ENCODE data around the gene BMAL1.
"Not testable (repeated sequence)": the region's sequence is repeated elsewhere in the genome, so short reads cannot be mapped to it uniquely, and the experiment has no call there.

Gene BMAL1

DNA sequence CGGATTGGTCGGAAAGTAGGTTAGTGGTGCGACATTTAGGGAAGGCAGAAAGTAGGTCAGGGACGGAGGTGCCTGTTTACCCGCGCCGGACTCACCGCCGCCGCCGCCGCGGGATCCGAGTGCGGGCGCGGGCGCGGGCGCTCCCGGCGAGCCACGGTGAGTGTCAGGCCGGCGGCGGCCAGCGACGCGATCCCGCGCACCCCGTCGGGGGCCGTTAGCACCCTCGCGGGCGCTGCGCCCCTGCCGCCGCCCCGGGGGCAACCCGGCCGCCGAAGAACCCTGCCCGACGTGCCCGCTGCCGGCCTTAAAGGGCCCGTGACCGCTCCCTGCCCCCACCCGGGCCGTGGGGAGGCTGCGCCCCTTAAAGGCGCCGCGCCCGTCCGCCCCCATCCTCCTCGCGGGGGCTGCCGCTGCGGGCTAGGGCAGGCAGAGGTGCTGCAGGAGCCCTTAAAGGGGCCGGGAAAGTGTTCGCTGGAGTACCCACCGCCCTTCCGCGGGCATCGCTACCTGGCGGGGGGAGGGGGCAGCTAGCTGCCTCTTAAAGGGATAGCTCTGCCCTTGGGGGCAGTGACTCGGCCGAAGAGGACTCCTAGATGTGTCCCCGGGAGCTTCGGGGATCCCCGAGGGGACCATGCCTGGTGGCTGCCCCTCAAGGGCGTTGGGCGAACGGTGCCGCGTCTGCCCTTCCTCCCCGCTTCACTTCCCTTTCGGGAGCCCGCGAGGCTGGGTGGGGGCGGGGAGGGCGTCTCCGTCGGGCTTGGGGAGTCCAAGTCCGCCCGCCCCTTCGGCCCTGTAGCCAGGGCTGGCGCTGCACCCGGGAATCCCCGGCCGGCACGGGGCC lies at the start of gene BMAL1:
TSS of gene BMAL1 (plus strand) at position 23 of the 841 bp plus-strand sequence. CDS start 76,519 bp downstream, outside the sequence.
- peak; percentile 67 for DNase-seq (ENCODE audit: low spot score)

DNA sequence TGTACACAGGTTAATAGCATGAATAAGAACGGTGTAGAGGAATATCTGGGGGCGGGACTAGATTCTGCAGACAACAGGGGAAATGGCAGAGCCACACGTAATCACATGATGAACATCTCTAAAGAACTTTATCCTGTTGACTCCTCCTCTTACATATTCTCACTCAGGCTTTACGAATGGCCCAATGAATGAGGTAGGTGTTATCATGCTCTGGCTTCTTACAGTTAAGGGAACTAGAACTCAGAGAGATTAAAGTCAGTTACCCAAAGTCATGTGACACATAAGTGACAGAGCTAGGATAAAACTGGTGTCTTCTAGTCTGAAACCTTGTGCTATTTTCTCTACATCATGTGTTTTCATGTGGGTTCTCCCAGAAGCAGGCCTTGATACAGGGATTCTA lies 49.0 kb upstream of the BMAL1 start:
- DNase-seq (ENCODE audit: low spot score), result no peak

DNA sequence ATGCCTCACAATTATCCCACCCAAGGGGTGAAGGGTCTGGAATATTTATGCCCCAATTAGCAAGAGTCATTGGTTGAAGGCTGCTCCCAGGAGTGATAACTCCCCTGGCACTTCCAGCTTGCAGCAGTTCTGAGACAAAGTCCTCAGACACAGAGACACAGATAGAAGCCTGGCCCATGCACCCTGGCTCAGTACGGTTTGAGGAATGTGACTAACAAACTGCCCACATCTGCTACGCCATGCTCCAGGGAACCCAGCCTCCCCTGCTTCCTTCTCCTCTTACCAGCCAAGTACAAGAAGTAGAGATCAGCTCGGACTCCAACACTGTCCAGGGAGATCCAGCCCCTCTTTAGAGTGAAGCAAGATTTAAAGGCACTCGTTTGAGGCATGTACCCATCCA lies 48.5 kb upstream of the BMAL1 start:
- peak; percentile 57 for DNase-seq (ENCODE audit: low spot score)

DNA sequence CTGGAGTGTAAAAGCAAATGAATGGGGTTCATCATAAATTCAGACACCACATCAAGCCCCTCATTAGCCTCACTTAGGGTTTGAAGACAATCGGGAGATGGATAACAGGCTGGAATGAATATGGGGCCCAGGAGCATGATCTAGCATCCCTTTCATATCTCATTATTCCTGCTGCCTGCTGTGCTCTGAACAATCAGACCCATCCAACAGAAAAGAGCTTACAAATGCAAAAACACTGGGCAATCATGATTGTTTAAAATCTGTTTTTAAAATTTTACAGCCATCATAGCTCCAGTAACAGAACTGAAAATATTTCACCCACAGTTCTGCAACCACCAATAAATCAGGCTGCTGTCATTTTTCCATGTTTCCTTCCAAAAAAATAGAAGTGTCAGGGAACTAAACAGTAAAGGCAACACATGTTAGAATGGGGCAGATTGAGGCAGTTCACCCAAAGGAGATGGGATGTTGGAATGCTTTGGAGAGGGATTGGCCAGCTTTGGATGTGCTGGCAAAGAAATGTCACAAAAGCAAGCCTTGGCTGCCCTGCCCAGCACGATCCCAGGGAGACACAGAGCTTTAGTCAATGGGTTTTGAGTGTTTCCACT lies 47.8 kb upstream of the BMAL1 start:
- DNase-seq (ENCODE audit: low spot score), result peak; percentile 37

GRCh38 chr11:13233173-13233745 lies 44.3 kb upstream of the BMAL1 start:
- DNase-seq (ENCODE audit: low spot score), result no peak

DNA sequence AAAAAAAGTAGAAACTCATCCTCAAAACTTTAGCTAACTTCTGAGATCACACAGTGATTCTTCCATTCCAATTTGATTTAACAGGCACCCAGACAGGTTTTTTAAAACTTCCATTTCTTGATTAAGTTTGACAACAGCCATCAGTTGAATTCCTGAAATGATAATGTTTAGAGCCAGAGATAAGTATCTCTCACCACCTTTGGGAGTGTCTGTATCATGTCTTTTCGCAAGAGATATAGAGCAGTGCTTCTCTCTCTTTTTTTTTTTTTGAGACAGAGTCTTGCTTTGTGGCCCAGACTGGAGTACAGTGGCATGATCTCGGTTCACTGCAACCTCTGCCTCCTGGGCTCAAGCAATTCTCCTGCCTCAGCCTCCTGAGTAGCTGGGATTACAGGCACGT lies 41.7 kb upstream of the BMAL1 start:
- no peak for DNase-seq (ENCODE audit: low spot score)

- DNase-seq (ENCODE audit: low spot score), result no peak
Measured at GRCh38 chr11:13236626-13237025, 41.0 kb upstream of the BMAL1 start.

- DNase-seq (ENCODE audit: low spot score), result no peak
Measured at GRCh38 chr11:13237761-13238160, 39.8 kb upstream of the BMAL1 start.

GRCh38 chr11:13238879-13239514 lies 38.6 kb upstream of the BMAL1 start:
- peak; percentile 55 for DNase-seq (ENCODE audit: low spot score)

DNA sequence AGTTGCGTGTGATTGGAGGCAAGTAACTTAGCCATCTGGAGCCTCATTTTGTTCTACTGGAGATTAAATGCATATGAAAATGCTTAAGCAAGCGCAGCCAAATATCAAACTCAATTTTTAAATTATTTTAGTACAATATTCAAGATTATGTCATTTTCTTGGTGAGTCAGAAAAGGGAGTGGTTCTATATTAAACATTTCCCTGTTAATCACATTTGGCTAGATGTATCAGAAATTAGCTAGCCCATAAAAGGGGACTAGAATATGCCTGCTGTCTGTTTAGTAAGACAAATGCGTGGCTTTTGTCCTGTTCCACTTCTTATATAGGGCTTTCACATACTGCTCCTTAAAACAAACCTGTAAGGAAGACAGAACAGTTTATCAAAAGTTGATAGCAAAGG lies 35.0 kb upstream of the BMAL1 start:
- DNase-seq (ENCODE audit: low spot score), result no peak

DNA sequence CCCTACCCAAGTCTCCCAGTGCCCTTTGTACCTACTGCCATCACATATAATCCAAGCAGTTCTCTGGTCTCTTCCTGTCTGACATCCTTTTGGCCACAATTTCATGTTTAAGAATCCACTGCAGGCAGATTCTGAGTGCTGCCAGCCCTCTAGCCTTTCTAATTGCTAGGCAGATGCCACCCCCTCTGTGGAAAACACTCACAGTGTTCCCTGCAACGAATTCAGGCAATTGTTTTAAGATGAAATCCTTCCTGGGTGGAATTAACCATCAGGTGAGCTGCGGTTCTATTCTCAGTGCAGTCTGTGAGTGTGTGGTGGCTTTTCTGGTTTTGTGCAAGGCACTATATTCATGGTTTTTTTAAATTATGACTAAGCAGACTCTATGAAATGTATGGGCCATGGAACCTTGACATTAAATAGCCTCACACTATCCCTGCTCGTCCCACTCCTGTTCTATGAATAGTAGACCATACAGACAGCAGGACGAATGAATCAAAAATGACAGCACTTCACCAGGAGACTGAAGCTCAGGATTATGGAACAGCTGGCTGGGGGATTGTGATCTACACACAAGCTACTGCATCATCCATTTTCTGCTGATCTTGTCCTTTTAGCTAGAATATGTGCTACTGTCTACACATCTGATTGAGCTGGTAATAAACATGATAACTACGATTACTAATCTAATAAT lies 29.8 kb upstream of the BMAL1 start:
- DNase-seq (ENCODE audit: low spot score), result no peak

DNA sequence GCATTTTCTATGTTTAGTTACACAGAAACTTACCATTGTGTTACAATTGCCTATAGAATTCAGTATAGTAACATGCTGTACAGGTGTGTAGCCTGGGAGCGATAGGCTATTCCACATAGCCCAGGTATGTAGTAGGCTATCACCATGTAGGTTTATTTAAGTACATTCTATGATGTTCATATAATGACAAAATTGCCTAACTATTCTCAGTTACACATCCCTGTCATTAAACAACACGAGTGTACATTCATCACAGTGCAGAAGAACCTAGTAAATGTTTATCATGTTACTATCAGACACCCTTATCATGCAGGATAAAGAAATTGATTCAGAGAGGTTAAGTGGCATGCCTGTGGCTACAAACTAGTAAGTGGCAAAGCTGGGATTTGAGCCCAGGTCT lies 28.4 kb upstream of the BMAL1 start:
- DNase-seq (ENCODE audit: low spot score), result no peak

DNA sequence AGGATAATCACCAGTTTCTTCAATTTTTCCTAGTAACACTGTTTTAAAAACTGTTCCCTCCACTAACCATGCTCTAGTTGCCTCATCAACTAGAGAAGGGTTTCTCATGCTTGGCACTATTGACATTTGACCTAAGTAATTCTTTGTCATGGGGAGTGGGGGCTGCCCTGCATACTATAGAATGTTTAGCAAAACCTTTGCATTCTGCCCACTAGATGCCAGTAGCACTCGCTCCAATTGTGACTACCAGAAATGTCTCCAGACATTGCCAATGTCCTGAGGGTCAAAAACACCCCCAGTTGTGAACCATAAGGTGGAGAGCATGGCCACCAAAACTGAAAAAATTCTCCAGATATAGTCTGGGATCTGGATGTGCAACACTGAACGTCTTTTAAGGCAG lies 27.6 kb upstream of the BMAL1 start:
- DNase-seq (ENCODE audit: low spot score), result no peak

- DNase-seq (ENCODE audit: low spot score), result no peak
Measured at GRCh38 chr11:13251966-13252365, 25.6 kb upstream of the BMAL1 start.

GRCh38 chr11:13252438-13252837 lies 25.2 kb upstream of the BMAL1 start:
- DNase-seq (ENCODE audit: low spot score), result no peak

DNA sequence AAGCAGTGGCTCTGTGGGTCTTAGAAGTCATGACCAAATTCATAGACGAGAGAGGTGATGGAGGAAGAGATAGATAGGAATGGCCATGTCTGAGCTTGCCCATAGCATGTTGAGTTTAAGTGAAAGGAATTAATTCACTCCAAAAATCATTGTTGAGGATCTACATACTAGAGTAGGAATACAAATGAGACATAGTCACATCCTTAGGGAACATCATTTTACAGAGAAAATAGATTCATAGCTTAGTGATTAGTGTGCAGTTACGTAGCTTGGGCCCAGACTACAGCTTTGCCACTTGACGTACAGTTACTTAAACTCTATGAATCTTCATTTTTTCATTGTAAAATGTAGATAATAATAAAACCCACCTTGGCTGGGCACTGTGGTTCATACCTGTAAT lies 21.4 kb upstream of the BMAL1 start:
- no peak for DNase-seq (ENCODE audit: low spot score)

DNA sequence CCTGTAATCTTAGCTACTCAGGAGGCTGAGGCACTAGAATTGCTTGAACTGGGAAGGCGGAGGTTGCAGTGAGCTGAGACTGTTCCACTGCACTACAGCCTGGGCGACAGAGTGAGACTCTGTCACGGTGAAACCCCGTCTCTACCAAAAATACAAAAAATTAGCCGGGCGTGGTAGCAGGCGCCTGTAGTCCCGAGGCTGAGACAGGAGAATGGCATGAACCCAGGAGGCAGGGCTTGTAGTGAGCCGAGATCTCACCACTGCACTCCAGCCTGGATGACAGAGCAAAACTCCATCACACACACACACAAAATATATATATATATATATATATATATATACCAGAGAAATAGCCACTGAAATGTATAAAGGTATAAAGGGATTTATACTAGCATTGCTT lies 19.5 kb upstream of the BMAL1 start:
- DNase-seq (ENCODE audit: low spot score), result not testable (repeated sequence)

DNA sequence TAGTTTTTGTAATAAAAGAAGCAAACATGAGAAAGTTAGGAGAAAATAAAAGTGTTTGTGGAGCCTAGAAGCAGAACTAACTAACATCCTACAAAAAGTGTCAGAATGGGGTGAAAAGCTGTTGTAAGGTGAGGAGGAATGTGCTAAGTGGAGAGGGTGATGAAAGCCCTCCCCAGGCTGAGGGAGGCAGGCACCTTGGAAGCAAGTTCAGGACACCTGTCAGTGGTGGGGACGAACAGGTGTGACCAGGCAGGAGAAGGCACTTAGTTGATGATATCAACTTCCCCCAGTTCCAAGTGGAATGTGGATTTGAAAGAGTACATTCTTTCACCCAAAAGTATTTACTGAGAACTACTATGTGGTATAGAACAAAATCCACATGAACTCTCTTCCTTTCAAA lies 18.7 kb upstream of the BMAL1 start:
- DNase-seq (ENCODE audit: low spot score), result no peak

DNA sequence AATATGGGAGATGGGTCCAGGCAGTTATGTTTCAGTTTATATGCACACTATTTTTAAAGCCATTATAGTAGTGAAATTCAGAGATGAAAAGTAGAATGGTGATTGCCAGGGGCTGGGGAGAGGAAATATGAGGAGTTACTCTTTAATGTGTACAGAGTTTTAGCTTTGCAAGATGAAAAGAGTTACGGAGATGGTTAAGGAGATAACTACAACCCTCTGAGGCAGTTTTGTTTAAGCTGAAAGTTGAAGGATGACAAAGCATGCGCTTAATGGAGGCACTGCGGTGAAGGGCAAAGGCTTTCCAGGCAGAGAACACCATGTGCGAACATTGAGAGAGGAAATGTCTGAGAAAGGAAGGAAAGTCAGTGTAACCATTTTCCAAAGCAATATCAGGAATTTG lies 18.2 kb upstream of the BMAL1 start:
- DNase-seq (ENCODE audit: low spot score), result no peak

GRCh38 chr11:13260201-13260962 lies 17.2 kb upstream of the BMAL1 start:
- DNase-seq (ENCODE audit: low spot score), result peak; percentile 31

- peak; percentile 55 for DNase-seq (ENCODE audit: low spot score)
Measured at GRCh38 chr11:13260963-13261588, 16.5 kb upstream of the BMAL1 start.
